Measurements from ENCODE around the gene SLC45A1. TPM values are rescaled to one million over a fixed set of nuclear protein-coding genes. Genes with fewer than 3 reads are reported as not detected.
A peak's percentile ranks its signal among the peaks of the same experiment; 100 is the strongest.

SLC45A1 gene
- total RNA-seq, 2 experiments from 2014 or later = 0.13 TPM; not detected in 1

DNA sequence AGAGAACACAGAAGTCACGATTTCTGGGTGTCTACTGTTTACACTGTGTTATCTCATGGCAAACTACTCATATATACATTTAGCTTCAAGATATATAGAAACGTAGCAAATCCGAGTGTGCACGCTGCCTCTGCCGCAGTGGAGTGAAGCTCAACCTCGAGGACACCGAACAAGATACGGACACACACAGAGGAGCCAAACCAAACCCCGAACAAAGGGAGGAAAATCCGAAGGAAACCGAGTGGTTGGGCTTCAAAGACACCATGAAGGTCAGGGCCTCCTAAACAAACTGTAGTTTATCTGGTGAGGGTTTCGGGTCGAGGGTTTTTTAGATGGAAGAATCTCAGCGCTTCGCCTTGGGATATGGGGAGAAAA, 34.5 kb downstream of the SLC45A1 start:
- Mint-ChIP-seq H3K27ac (no peak overlapping the region), H3K4me1 (ENCODE audit: low read depth) (peaks cover 2% of the 10 kb centered on the region), H3K9me3 (ENCODE audit: insufficient read depth) (no peaks in the 10 kb centered on the region), H3K36me3 (ENCODE audit: low read depth) (peaks cover 7% of the 10 kb centered on the region), H3K27me3 (ENCODE audit: low read depth) (peaks cover 4% of the 10 kb centered on the region), H3K4me3 (no peak overlapping the region)
- no peak for ATAC-seq
- ChIA-PET POLR2A (no interaction called here), CTCF (interaction anchor here (0.6 to 8.3 kb wide), 5 partner anchors 13 to 377 kb away, joined by 3 to 105 read pairs (median 3); no protein-coding TSS in a partner anchor)
- no peak for DNase-seq

DNA sequence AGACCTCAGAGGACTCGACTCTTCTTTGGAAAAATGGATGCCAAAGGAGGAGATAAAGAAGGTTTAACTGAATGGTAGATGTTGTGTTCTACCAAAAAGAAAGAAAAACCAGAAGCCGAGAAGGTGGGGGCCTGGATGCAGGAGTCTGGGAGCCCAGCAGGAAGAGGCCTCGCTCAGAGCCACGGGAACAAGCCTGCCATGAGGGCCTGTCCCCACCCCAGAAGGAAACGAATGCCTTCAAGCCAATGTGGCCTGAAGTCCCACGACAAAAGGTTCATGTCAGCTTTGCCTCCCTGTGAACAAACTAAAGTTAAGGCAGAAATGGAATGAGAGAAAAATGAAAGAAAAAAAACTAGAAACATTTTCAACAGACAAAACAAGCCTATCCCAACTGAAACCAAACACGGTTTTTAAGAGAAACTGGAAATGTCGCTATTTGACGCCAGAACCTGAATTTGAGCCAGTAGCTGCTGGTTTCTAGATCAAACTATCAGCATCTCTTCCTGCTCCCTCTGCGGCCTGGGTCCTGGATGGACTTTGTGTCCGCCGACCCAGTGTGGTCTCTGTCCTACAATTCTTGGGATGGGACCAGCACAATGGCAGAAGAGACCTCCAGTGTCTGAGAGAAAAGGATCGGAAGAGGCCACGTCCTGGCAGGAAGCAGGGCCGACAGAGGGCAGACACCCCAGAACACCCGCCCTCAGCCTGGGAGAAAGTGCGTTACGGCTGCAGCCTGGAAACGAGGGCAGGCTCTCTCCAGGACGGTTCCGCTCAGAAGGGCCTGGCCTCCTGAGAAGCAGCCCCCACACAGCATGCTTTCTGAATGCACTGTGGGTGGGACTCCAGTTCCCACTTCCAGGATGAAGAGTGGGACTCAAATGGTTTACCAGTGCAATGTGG, 35.2 kb downstream of the SLC45A1 start:
- Mint-ChIP-seq H3K27ac (no peak overlapping the region), H3K36me3 (ENCODE audit: low read depth) (peaks cover 11% of the 10 kb centered on the region)
- POLR2A ChIA-PET = no interaction called here

DNA sequence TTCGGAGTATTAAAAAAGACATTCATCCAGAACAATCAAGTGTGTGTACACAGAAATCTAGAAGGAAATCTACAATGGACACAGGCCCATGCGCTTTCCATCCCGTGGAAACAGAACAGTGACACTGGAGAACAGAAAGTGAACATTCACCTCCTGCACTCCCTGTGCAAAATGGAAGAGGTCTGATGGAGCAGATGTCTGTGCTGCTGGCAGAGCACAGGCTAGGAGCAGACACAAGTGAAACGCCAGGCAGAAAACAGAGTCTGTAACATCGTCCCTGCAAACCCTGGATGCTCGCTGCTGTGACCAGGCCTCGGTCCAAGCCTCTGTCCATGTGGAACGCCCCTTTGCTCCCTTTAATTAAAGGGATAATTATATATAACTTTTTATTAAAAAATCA, 36.1 kb downstream of the SLC45A1 start:
- H3K27me3 Mint-ChIP-seq (ENCODE audit: low read depth) = no peaks in the 10 kb centered on the region
- ChIA-PET POLR2A (no interaction called here), CTCF (no interaction called here)
- no peaks in the 10 kb centered on the region for H3K9me3 Mint-ChIP-seq (ENCODE audit: insufficient read depth)
- peaks cover 11% of the 10 kb centered on the region for H3K36me3 Mint-ChIP-seq (ENCODE audit: low read depth)
- no peaks in the 10 kb centered on the region for H3K4me1 Mint-ChIP-seq (ENCODE audit: low read depth)
- DNase-seq (no peak), ATAC-seq (no peak)
- H3K4me3 Mint-ChIP-seq = no peak overlapping the region
- no peak overlapping the region for H3K27ac Mint-ChIP-seq

More for the DNA sequence above, 35.2 kb downstream of the SLC45A1 start:
- no peak overlapping the region for H3K4me3 Mint-ChIP-seq
- DNase-seq = no peak
- peaks cover 4% of the 10 kb centered on the region for H3K27me3 Mint-ChIP-seq (ENCODE audit: low read depth)
- H3K4me1 Mint-ChIP-seq (ENCODE audit: low read depth) = peaks cover 2% of the 10 kb centered on the region
- CTCF ChIA-PET = interaction anchor here (1.0 to 8.3 kb wide), 4 partner anchors 12 to 377 kb away, joined by 3 to 105 read pairs (median 4); no protein-coding TSS in a partner anchor
- H3K9me3 Mint-ChIP-seq (ENCODE audit: insufficient read depth) = no peaks in the 10 kb centered on the region
- ATAC-seq = no peak

DNA sequence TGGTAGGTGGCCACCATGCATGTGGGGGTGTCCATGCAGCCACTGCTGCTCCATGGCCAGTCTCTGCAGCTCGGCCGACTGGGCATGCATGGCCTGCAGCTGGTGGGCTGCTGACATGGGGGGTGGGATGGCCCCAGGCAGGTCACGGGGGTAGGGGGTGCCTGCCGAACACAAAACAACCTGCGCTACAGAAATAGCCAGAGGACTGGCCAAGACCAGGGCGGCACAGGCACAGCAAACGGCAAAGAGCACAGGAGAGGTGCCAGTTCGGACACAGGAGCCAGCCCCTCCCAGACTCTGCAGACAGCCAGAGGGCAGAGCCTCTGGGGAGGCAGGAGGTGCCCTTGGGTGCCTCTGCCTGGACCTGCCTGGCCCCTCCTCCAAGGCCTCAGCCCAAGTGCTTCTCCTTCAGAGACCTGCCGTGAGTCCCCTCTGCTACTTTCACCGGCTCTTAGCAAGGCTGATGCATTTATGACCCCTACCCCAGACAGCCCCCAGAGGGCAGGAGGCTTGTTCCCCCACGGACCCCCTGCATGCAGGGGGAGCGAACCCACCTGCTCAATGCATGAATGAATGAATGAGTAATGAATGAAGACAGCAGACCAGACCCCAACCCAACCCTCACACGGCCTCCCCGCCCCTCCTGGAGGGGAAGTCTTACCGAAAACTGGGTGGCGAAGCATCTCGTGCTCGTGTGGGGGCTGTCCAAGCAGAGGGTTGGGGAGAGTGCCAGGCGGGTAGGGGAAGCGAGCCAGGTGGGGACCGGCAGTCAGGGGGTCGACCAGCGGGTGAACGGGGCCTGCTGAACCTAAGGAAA, 37.7 kb downstream of the SLC45A1 start:
- ATAC-seq = no peak
- H3K27me3 Mint-ChIP-seq (ENCODE audit: low read depth) = no peaks in the 10 kb centered on the region
- peaks cover 11% of the 10 kb centered on the region for H3K36me3 Mint-ChIP-seq (ENCODE audit: low read depth)
- H3K9me3 Mint-ChIP-seq (ENCODE audit: insufficient read depth) = no peaks in the 10 kb centered on the region
- H3K27ac Mint-ChIP-seq = no peak overlapping the region
- no peak for DNase-seq
- no peak overlapping the region for H3K4me3 Mint-ChIP-seq
- ChIA-PET CTCF (no interaction called here), POLR2A (no interaction called here)
- no peaks in the 10 kb centered on the region for H3K4me1 Mint-ChIP-seq (ENCODE audit: low read depth)

DNA sequence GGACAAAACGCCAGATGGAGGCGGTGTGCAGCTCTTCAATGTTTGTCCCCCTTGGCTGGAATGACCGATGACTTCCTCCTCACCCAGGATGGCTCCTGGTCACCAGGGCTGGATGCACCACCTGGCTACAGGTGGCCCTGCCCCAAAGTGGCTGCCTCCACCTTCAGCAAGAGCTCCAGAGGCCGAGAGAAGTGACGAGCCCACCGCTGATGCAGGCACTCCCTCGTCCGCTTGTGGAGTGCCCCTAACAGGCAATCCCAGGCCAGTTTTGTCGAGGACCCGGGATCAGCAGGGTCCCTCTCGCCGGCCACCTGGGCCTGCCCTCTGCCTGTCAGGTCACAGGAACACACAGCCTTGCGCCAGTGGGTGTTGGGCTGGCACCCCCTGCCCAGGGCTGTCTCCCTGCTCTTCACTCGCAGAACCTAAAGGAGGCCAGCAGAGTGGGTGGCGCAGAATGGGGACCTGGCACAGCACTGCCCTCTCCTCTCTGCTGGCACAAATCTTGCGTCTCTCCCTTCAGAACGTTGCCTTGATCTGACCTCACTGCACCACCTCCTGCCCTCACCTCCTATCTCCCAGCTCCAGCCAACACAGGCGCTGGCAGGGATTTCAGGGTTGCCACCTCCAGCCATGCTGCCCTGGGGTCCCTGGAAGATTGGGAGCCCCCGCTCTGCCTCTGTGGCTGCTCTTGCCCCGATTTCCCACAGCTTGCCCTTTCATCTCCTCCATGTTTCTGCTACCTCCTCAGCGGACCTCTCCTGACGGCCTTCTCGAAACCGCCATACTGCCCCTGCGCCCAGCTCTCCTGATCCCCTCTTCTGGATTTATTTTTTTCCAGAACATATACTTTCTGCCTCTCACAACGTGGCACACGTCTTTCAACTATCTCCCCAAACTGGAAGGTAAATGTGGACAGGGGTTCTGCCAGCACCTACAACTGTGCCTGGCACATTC, 38.6 kb downstream of the SLC45A1 start:
- no peaks in the 10 kb centered on the region for H3K9me3 Mint-ChIP-seq (ENCODE audit: insufficient read depth)
- DNase-seq (no peak), ATAC-seq (no peak)
- ChIA-PET CTCF (no interaction called here), POLR2A (no interaction called here)
- H3K4me3 Mint-ChIP-seq = no peak overlapping the region
- H3K27ac Mint-ChIP-seq = no peak overlapping the region
- no peaks in the 10 kb centered on the region for H3K4me1 Mint-ChIP-seq (ENCODE audit: low read depth)
- no peaks in the 10 kb centered on the region for H3K27me3 Mint-ChIP-seq (ENCODE audit: low read depth)
- peaks cover 11% of the 10 kb centered on the region for H3K36me3 Mint-ChIP-seq (ENCODE audit: low read depth)

DNA sequence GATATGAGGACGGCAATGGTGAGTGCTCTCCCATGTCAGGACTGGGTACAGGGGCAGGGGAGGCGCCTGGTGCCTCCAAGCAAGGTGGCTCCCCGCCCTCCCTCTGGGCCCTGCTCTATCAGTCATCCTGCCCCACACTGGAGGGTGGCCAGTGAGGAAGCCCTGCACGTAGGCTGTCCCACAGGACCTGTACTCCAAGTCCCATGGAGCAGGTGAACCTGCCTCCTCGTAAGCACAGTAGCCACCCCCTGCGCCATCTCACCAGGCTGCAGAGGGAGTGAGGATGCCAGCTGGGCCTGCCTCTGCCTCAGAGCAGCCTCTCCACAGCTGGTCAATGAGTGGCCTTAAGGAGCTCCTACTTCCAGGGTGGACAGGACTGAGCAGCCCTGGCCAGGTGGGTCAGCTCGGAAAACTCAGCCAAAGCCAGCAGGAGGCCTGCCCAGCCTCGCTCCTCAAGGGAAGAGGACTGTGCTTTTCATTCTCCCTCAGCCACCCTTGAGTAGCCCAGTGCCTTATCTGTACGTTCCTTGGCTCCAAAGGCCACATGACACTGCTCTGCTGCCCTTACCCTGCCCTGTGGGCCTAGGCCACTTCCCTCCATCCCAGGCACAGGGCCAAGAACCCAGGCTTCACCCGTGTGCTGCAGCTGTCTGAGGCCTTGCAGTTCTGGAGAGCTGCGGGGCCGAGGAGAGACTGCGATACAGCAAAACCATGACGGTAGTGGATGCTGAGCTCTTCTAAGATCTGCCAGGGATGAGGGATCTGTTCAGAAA, 39.6 kb downstream of the SLC45A1 start:
- CTCF ChIA-PET = no interaction called here

DNA sequence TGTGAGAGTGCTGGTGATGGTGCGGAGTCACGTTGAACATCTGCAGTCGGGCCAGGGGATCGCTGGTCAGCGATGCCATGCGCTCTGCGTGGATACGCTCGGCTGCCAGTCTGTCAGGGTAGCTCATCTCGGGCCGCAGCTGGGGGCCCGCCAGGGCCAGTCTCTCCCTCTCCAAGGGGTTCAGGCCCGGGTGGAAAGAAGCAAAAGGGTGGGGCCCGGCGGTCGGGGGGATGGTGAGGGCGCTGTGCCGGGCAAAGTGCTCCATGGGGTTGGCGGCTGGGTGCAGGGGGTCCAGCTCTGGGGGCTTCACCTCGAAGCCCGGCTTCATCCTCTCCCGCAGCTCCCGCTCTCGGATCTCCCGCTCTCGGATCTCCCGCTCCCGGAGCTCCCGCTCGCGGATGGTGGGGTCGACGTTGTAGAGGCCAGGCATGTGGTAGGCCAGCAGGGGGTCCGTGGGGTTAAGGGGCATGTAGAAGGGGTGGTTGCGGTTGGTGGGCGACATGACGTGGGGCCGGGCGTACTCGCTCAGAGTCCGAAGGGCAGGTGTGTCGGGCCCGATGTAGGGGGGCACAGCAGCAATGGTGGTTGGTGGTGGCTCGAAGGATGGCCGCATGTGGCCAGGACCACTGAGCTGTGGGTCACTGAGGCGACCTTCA, 40.5 kb downstream of the SLC45A1 start:
- H3K27me3 Mint-ChIP-seq (ENCODE audit: low read depth) = no peaks in the 10 kb centered on the region
- CTCF ChIA-PET = no interaction called here
- no peaks in the 10 kb centered on the region for H3K9me3 Mint-ChIP-seq (ENCODE audit: insufficient read depth)
- H3K4me1 Mint-ChIP-seq (ENCODE audit: low read depth) = no peaks in the 10 kb centered on the region
- H3K4me3 Mint-ChIP-seq = no peak overlapping the region
- no peak for DNase-seq
- ATAC-seq = no peak
- POLR2A ChIA-PET = no interaction called here
- peaks cover 9% of the 10 kb centered on the region for H3K36me3 Mint-ChIP-seq (ENCODE audit: low read depth)
- peak overlapping the region; percentile 46 for H3K27ac Mint-ChIP-seq

More for the DNA sequence above, 39.6 kb downstream of the SLC45A1 start:
- POLR2A ChIA-PET = no interaction called here
- ATAC-seq (no peak), DNase-seq (no peak)
- H3K4me1 Mint-ChIP-seq (ENCODE audit: low read depth) = no peaks in the 10 kb centered on the region
- H3K9me3 Mint-ChIP-seq (ENCODE audit: insufficient read depth) = no peaks in the 10 kb centered on the region
- H3K4me3 Mint-ChIP-seq = no peak overlapping the region
- H3K27me3 Mint-ChIP-seq (ENCODE audit: low read depth) = no peaks in the 10 kb centered on the region
- peaks cover 11% of the 10 kb centered on the region for H3K36me3 Mint-ChIP-seq (ENCODE audit: low read depth)
- H3K27ac Mint-ChIP-seq = peak overlapping the region; percentile 46

DNA sequence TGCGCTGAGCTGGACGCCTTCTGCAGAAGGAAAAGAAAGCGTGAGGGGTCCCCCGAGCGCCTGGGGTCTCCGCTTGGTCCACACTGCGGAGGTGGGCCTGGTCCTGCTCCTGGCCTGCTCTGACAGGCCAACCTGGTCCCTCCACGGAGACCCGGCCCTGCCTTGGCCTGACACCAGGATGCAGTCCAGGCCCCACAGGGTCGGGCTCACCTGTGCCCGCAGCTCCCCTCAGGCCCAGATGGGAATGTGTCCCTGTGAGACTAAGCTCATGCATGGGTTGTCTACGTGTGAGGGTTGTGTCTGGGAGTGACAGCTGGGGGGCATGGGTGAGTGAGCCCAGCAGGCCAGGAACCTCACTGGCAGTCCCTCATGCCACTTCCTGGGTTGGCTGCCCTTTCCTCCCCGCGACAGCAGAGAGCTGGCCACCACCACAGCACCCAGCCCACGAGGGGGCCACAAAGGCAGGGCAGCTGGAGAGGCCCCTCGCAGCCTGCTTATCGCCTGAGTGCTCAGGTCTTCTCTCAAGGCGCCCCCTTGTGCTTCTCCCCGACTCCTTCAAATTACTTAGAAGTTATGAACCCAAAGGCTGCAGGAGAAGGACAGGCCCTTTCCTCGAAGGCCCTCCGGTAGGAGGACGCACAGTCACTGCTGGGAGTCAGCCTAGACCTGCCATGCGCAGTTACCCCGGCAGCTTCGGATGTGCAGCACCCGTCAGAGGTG, 41.1 kb downstream of the SLC45A1 start:
- no peaks in the 10 kb centered on the region for H3K4me1 Mint-ChIP-seq (ENCODE audit: low read depth)
- DNase-seq (no peak), ATAC-seq (no peak)
- peaks cover 9% of the 10 kb centered on the region for H3K36me3 Mint-ChIP-seq (ENCODE audit: low read depth)
- no peaks in the 10 kb centered on the region for H3K27me3 Mint-ChIP-seq (ENCODE audit: low read depth)
- no peaks in the 10 kb centered on the region for H3K9me3 Mint-ChIP-seq (ENCODE audit: insufficient read depth)
- ChIA-PET POLR2A (no interaction called here), CTCF (no interaction called here)
- no peak overlapping the region for H3K27ac Mint-ChIP-seq
- no peak overlapping the region for H3K4me3 Mint-ChIP-seq

DNA sequence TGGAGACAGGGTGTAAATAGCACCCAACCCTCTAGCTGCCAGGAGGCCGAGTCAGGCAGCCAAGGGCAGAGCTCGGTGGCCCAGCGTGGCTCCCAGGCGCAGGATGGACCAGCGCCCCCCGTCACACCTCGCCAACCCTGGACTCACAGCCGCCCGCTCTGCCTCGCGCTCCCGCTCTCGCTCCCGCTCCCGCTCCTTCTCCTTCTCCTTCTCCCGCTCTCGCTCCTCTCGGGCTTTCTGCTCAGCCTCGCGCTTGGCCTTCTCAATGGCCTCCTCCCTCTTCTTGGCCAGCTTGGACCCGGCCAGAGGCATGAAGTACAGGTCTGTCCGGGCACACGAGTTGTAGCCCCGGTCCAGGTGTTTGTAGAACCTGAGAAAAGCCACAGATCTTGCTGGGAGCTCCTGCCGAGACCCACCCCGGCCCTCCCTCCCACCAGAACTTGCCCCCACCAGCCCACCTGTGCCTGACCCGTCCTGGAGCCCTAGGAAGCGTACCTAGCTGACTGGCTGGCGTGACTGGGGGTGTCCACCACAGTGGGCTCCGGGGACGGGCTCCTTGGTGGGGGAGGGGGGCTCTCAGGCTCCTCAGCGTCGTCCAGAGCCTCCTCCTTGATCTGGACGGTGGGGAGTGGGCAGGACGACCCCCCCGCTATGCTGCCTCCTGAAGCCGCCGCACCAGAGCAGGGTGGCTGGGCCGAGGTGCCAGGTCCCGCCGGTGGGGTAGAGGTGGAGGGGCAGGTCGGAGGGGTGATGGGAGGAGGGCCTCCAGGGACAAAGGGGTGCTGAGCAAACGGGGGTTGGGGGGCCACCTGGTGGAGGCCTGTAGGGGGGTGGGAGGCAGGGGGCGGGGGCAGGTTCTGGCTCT, 41.9 kb downstream of the SLC45A1 start:
- H3K27me3 Mint-ChIP-seq (ENCODE audit: low read depth) = no peaks in the 10 kb centered on the region
- POLR2A ChIA-PET = no interaction called here
- H3K36me3 Mint-ChIP-seq (ENCODE audit: low read depth) = peaks cover 7% of the 10 kb centered on the region
- CTCF ChIA-PET = no interaction called here
- ATAC-seq (no peak), DNase-seq (no peak)
- no peaks in the 10 kb centered on the region for H3K9me3 Mint-ChIP-seq (ENCODE audit: insufficient read depth)
- H3K27ac Mint-ChIP-seq = no peak overlapping the region
- H3K4me1 Mint-ChIP-seq (ENCODE audit: low read depth) = no peaks in the 10 kb centered on the region
- no peak overlapping the region for H3K4me3 Mint-ChIP-seq

Data from activated CD8-positive, alpha-beta T cell treated with anti-CD3 and anti-CD28 coated beads, Interleukin-2, amount 10 ng/mL, durations not matched to agents 7 days and 5 days (primary cell).